Activated T-cell treated with anti-CD3 and anti-CD28 coated beads, Interleukin-2, amount 50 U/mL, for 72 hours (primary cell): ENCODE data around the gene COPZ1. TPM values are rescaled to one million over a fixed set of nuclear protein-coding genes. Genes with fewer than 3 reads are reported as not detected.
A peak's percentile ranks its signal among the peaks of the same experiment; 100 is the strongest.

Source experiments
- ATAC-seq, 2 donors: fragments of 150-1000 bp; cut with Tn5 transposase; replicated peaks in 1 of 2; 2 replicates each; pipeline ENCODE4 v1.10.0; 2021; ENCODE audit warnings: moderate library complexity in 2 of 2, mild to moderate bottlenecking in 1 of 2
- DNase-seq, 2 donors: peaks; one replicate each; pipeline ENCODE4 v3.0.0; 2021 to 2022; ENCODE audit warnings: mixed read lengths in 1 of 2
- H3K27ac Mint-ChIP-seq: one replicate; pipeline ENCODE4 v1.8.0; 2022; ENCODE audit warnings: mild to moderate bottlenecking, moderate library complexity, mixed read lengths
- H3K27me3 Mint-ChIP-seq: one replicate; pipeline ENCODE4 v1.8.0; 2022; ENCODE audit warnings: low read depth, mixed read lengths
- H3K36me3 Mint-ChIP-seq, 2 donors: one replicate each; pipeline ENCODE4 v1.8.0; 2022; ENCODE audit warnings: mixed read lengths in 2 of 2, mild to moderate bottlenecking in 1 of 2; ENCODE audit not compliant: insufficient read depth in 2 of 2
- H3K4me1 Mint-ChIP-seq: one replicate; pipeline ENCODE4 v1.8.0; 2022; ENCODE audit warnings: low read depth, mixed read lengths
- H3K4me3 Mint-ChIP-seq, 2 donors: one replicate each; pipeline ENCODE4 v1.8.0; 2022; ENCODE audit warnings: mild to moderate bottlenecking in 2 of 2, mixed read lengths in 2 of 2, moderate library complexity in 2 of 2
- H3K9me3 Mint-ChIP-seq, 2 donors: one replicate each; pipeline ENCODE4 v1.8.0; 2022; ENCODE audit warnings: mixed read lengths in 2 of 2
- total RNA-seq, 2 donors: library from RNA; stranded (reverse); gene quantifications; one replicate each; pipeline ENCODE4 v1.2.3, GENCODE V29; 2022

Gene COPZ1
- total RNA-seq, 2 donors from 2014 or later = 124 to 135 TPM

GRCh38 chr12:54363618-54364017 is 38.7 kb downstream of the COPZ1 start:
- H3K27me3 Mint-ChIP-seq = peaks cover 22% of the 10 kb centered on the region
- no peaks in the 10 kb centered on the region for H3K36me3 Mint-ChIP-seq
- peak overlapping the region; percentile 63 to 87 for H3K4me3 Mint-ChIP-seq
- DNase-seq (no peak), ATAC-seq (no peak)
- H3K9me3 Mint-ChIP-seq = no peaks in the 10 kb centered on the region
- H3K27ac Mint-ChIP-seq = peak overlapping the region; percentile 78
- peaks cover 42% of the 10 kb centered on the region for H3K4me1 Mint-ChIP-seq

GRCh38 chr12:54364413-54364812 is 39.5 kb downstream of the COPZ1 start, which contains the start of gene GPR84:
Gene GPR84, minus strand, starts transcription at chr12:54364486. Its CDS starts 635 bp downstream, at chr12:54363851.
- Mint-ChIP-seq H3K4me3 (peak within 1 kb of the TSS; percentile 63 to 87), H3K27me3 (peaks cover 22% of the 10 kb centered on the region), H3K4me1 (peaks cover 50% of the 10 kb centered on the region), H3K9me3 (no peaks in the 10 kb centered on the region), H3K36me3 (no peaks in the 10 kb centered on the region), H3K27ac (peak within 1 kb of the TSS; percentile 78)
- DNase-seq (peak; percentile 61 to 62), ATAC-seq (peak; percentile 62 to 75)

GRCh38 chr12:54368025-54368708 is 43.2 kb downstream of the COPZ1 start:
- Mint-ChIP-seq H3K27ac (no peak overlapping the region), H3K9me3 (no peaks in the 10 kb centered on the region), H3K36me3 (no peaks in the 10 kb centered on the region), H3K4me1 (peaks cover 52% of the 10 kb centered on the region), H3K27me3 (peaks cover 20% of the 10 kb centered on the region), H3K4me3 (peak overlapping the region; percentile 31 to 64)
- ATAC-seq = peak; percentile 14 to 23
- DNase-seq = no peak

GRCh38 chr12:54368709-54369596 is 44.0 kb downstream of the COPZ1 start:
- Mint-ChIP-seq H3K27ac (no peak overlapping the region), H3K27me3 (peaks cover 15% of the 10 kb centered on the region), H3K4me3 (peak overlapping the region; percentile 31 to 64), H3K4me1 (peaks cover 52% of the 10 kb centered on the region), H3K9me3 (no peaks in the 10 kb centered on the region), H3K36me3 (no peaks in the 10 kb centered on the region)
- peak; percentile 90 for DNase-seq
- peak; percentile 77 for ATAC-seq

GRCh38 chr12:54369597-54370131 is 44.7 kb downstream of the COPZ1 start:
- Mint-ChIP-seq H3K4me3 (peak overlapping the region; percentile 5 to 64), H3K36me3 (no peaks in the 10 kb centered on the region), H3K27me3 (peaks cover 15% of the 10 kb centered on the region), H3K4me1 (peaks cover 48% of the 10 kb centered on the region), H3K9me3 (no peaks in the 10 kb centered on the region), H3K27ac (no peak overlapping the region)
- no peak for DNase-seq
- ATAC-seq = no peak

GRCh38 chr12:54370171-54370730 is 45.3 kb downstream of the COPZ1 start:
- ATAC-seq (peak in 1 of 2 donors; percentile 24), DNase-seq (peak; percentile 30 to 45)
- Mint-ChIP-seq H3K9me3 (no peaks in the 10 kb centered on the region), H3K27me3 (peaks cover 15% of the 10 kb centered on the region), H3K27ac (no peak overlapping the region), H3K36me3 (no peaks in the 10 kb centered on the region), H3K4me1 (peaks cover 42% of the 10 kb centered on the region), H3K4me3 (peak overlapping the region in 1 of 2 donors; percentile 62)

- ATAC-seq (no peak), DNase-seq (no peak)
- no peaks in the 10 kb centered on the region for H3K9me3 Mint-ChIP-seq
- peaks cover 42% of the 10 kb centered on the region for H3K4me1 Mint-ChIP-seq
- no peaks in the 10 kb centered on the region for H3K36me3 Mint-ChIP-seq
- H3K27ac Mint-ChIP-seq = no peak overlapping the region
- no peak overlapping the region for H3K4me3 Mint-ChIP-seq
- peaks cover 15% of the 10 kb centered on the region for H3K27me3 Mint-ChIP-seq
Observed at GRCh38 chr12:54371328-54372112, 46.6 kb downstream of the COPZ1 start.

GRCh38 chr12:54372113-54372806 is 47.3 kb downstream of the COPZ1 start:
- H3K27me3 Mint-ChIP-seq = peaks cover 9% of the 10 kb centered on the region
- DNase-seq = no peak
- peaks cover 42% of the 10 kb centered on the region for H3K4me1 Mint-ChIP-seq
- no peak overlapping the region for H3K4me3 Mint-ChIP-seq
- no peak overlapping the region for H3K27ac Mint-ChIP-seq
- no peaks in the 10 kb centered on the region for H3K36me3 Mint-ChIP-seq
- no peak for ATAC-seq
- no peaks in the 10 kb centered on the region for H3K9me3 Mint-ChIP-seq

- Mint-ChIP-seq H3K4me3 (no peak overlapping the region), H3K4me1 (peaks cover 31% of the 10 kb centered on the region), H3K27ac (no peak overlapping the region), H3K36me3 (no peaks in the 10 kb centered on the region), H3K9me3 (no peaks in the 10 kb centered on the region), H3K27me3 (no peaks in the 10 kb centered on the region)
- DNase-seq (peak in 1 of 2 donors; percentile 35), ATAC-seq (peak; percentile 41 to 49)
Observed at GRCh38 chr12:54373649-54374561, 49.0 kb downstream of the COPZ1 start.

GRCh38 chr12:54374562-54375258 is 49.8 kb downstream of the COPZ1 start:
- peaks cover 29% of the 10 kb centered on the region for H3K4me1 Mint-ChIP-seq
- no peak overlapping the region for H3K4me3 Mint-ChIP-seq
- DNase-seq (no peak), ATAC-seq (no peak)
- H3K27me3 Mint-ChIP-seq = no peaks in the 10 kb centered on the region
- no peaks in the 10 kb centered on the region for H3K9me3 Mint-ChIP-seq
- no peaks in the 10 kb centered on the region for H3K36me3 Mint-ChIP-seq
- H3K27ac Mint-ChIP-seq = no peak overlapping the region

- H3K36me3 Mint-ChIP-seq = no peaks in the 10 kb centered on the region
- H3K27me3 Mint-ChIP-seq = no peaks in the 10 kb centered on the region
- H3K9me3 Mint-ChIP-seq = no peaks in the 10 kb centered on the region
- H3K27ac Mint-ChIP-seq = no peak overlapping the region
- peaks cover 31% of the 10 kb centered on the region for H3K4me1 Mint-ChIP-seq
- DNase-seq = no peak
- ATAC-seq = no peak
- no peak overlapping the region for H3K4me3 Mint-ChIP-seq
Observed at GRCh38 chr12:54375259-54375579, 50.3 kb downstream of the COPZ1 start.
